K562 (cell line): ENCODE results near the gene ELL3. TPM values are rescaled to one million over a fixed set of nuclear protein-coding genes. Genes with fewer than 3 reads are reported as not detected.

Experiments
- ATAC-seq: fragments of 200-7000 bp; cut with Tn5 transposase; 3 replicates; pipeline ENCODE4 v1.9.1; 2020; ENCODE audit warnings: moderate library complexity
- BruUV-seq: library from RNA; stranded (reverse); fragments of 400-500 nt; replicated peaks from 2 replicates; lab custom pipeline; 2021; lab: Mats Ljungman, UMichigan
- CTCF ChIA-PET: fragments of 300-600 bp; formaldehyde crosslinking; extraction: SDS; loops from one replicate; lab custom pipeline; 2021; ENCODE audit warnings: low intra/inter-chr PET ratio; lab: Yijun Ruan, JAX
- POLR2A ChIA-PET: fragments of 300-600, 350-650 bp; sonication (Branson Sonifier 250); formaldehyde crosslinking; extraction: SDS; loops from one replicate; lab custom pipeline; 2021; ENCODE audit warnings: antibody characterized with exemption, inconsistent platforms; lab: Yijun Ruan, JAX
- DNase-seq, 4 experiments: peaks; one replicate each; pipeline versions ENCODE4 v3.0.0 to v3.0.0-alpha.2; 2011 to 2018; ENCODE audit warnings: low spot score in 3 of 4, mixed read lengths in 3 of 4; ENCODE audit errors: extremely low read depth in 1 of 4
- FAIRE-seq: peaks from 2 replicates; lab custom pipeline; 2011; peaks lifted over from hg19 to GRCh38; lab: Jason Lieb, UNC
- H2AFZ ChIP-seq: 2 replicates; pipeline ENCODE4 v1.6.0; 2011; ENCODE audit warnings: low read depth, low read length, control low read depth, inconsistent platforms
- H3K27ac ChIP-seq: fragments of 200-600 bp; 3 replicates; pipeline ENCODE4 v1.8.0; 2011; ENCODE audit warnings: low read depth, mild to moderate bottlenecking, control low read depth, inconsistent platforms, low read length, moderate library complexity, mixed read lengths; ENCODE audit errors: extremely low read depth
- H3K27me3 ChIP-seq, 2 experiments: fragments of 300-600 bp in 1 of 2; 2 replicates in 1 of 2; 3 replicates in 1 of 2; pipeline versions ENCODE4 v1.6.0 to v1.8.0; 2011; ENCODE audit warnings: inconsistent platforms in 2 of 2, low read length in 2 of 2, mild to moderate bottlenecking in 1 of 2, mixed read lengths in 1 of 2, moderate library complexity in 1 of 2; ENCODE audit not compliant: control insufficient read depth in 2 of 2, insufficient read depth in 2 of 2
- H3K36me3 ChIP-seq: fragments of 300-600 bp; 3 replicates; pipeline ENCODE4 v1.8.0; 2011; ENCODE audit warnings: mild to moderate bottlenecking, low read length, inconsistent platforms; ENCODE audit not compliant: control insufficient read depth, insufficient read depth
- H3K4me1 ChIP-seq, 2 experiments: fragments of 200-600 bp in 1 of 2; replicated peaks in 1 of 2; 2 replicates in 1 of 2; 3 replicates in 1 of 2; pipeline versions ENCODE4 v1.5.1 to v1.8.0; 2011; ENCODE audit warnings: inconsistent platforms in 2 of 2, low read length in 2 of 2, mild to moderate bottlenecking in 1 of 2, mixed read lengths in 1 of 2, moderate library complexity in 1 of 2; ENCODE audit not compliant: control insufficient read depth in 2 of 2, insufficient read depth in 2 of 2
- H3K4me2 ChIP-seq: 2 replicates; pipeline ENCODE4 v1.6.1; 2011; ENCODE audit warnings: low read length, control low read depth, inconsistent platforms, mixed read lengths; ENCODE audit not compliant: insufficient read depth
- H3K4me3 ChIP-seq: fragments of 200-600 bp; sonication (generic), shearing (Covaris generic); 2 replicates; pipeline ENCODE4 v1.5.1; 2016; ENCODE audit warnings: control low read depth, inconsistent platforms
- H3K79me2 ChIP-seq: fragments of 200-600 bp; 3 replicates; pipeline ENCODE4 v1.8.0; 2011; ENCODE audit warnings: low read length, inconsistent platforms; ENCODE audit not compliant: control insufficient read depth, insufficient read depth
- H3K9ac ChIP-seq, 2 experiments: 2 replicates each; pipeline versions ENCODE4 v1.6.0 to v1.6.1; 2011; ENCODE audit warnings: low read depth in 2 of 2, low read length in 2 of 2, control low read depth in 1 of 2, inconsistent platforms in 1 of 2, mild to moderate bottlenecking in 1 of 2, mixed read lengths in 1 of 2; ENCODE audit not compliant: insufficient read depth in 1 of 2
- H3K9me1 ChIP-seq: one replicate; pipeline ENCODE4 v1.6.0; 2011; ENCODE audit warnings: inconsistent platforms, mild to moderate bottlenecking, low read length, moderate library complexity; ENCODE audit not compliant: control insufficient read depth, insufficient read depth
- H3K9me3 ChIP-seq: replicated peaks from 2 replicates; pipeline ENCODE4 v1.5.1; 2011; ENCODE audit warnings: low read depth, low read length, inconsistent platforms; ENCODE audit not compliant: control insufficient read depth, insufficient read depth
- H4K20me1 ChIP-seq: replicated peaks from 2 replicates; pipeline ENCODE4 v1.6.1; 2011; ENCODE audit warnings: low read length, inconsistent platforms, mixed read lengths; ENCODE audit not compliant: control insufficient read depth, insufficient read depth
- BCL6 ChIP-seq: fragments of 250-450 bp; sonication (Bioruptor Pico); IDR thresholded peaks from 2 replicates; pipeline ENCODE4 v1.4.0; 2020
- CHD1 ChIP-seq: fragments of 200-600 bp; sonication (generic); IDR thresholded peaks from one replicate; pipeline ENCODE4 v1.6.1; 2012; ENCODE audit warnings: mild to moderate bottlenecking, moderate library complexity, low read length, inconsistent platforms
- DACH1 ChIP-seq: fragments of 450-650 bp; IDR thresholded peaks from 2 replicates; pipeline ENCODE4 v1.6.1; 2018; ENCODE audit not compliant: partially characterized antibody
- DPF2 ChIP-seq: fragments of 450-650 bp; IDR thresholded peaks from 2 replicates; pipeline ENCODE4 v1.6.1; 2016
- E2F8 ChIP-seq: fragments of 450-650 bp; IDR thresholded peaks from 2 replicates; pipeline ENCODE4 v1.7.1; 2018; ENCODE audit warnings: mild to moderate bottlenecking, low read depth; ENCODE audit not compliant: partially characterized antibody
- EP400 ChIP-seq: fragments of 450-650 bp; IDR thresholded peaks from 2 replicates; pipeline ENCODE4 v1.6.1; 2017; ENCODE audit warnings: antibody characterized with exemption, mild to moderate bottlenecking, moderate library complexity
- ILK ChIP-seq: fragments of 450-650 bp; IDR thresholded peaks from 2 replicates; pipeline ENCODE4 v1.6.1; 2016; ENCODE audit warnings: missing genetic modification characterization, low read depth, mild to moderate bottlenecking, missing compliant biosample characterization, moderate library complexity, borderline replicate concordance
- NFYB ChIP-seq: IDR thresholded peaks from 2 replicates; pipeline ENCODE4 v1.6.1; 2011; ENCODE audit warnings: mild to moderate bottlenecking, moderate library complexity; ENCODE audit not compliant: insufficient read length; ENCODE audit errors: extremely low read depth
- PHF8 ChIP-seq: fragments of 200-600 bp; sonication (generic); IDR thresholded peaks from 2 replicates; pipeline ENCODE4 v1.6.1; 2012; ENCODE audit warnings: mixed run types, mild to moderate bottlenecking, inconsistent platforms, low read length, moderate library complexity, borderline replicate concordance
- POLR2H ChIP-seq: IDR thresholded peaks from 2 replicates; pipeline ENCODE4 v1.6.1; 2016; ENCODE audit warnings: missing genetic modification characterization, low read depth, mild to moderate bottlenecking, control low read depth, missing compliant biosample characterization, moderate library complexity
- RNF2 ChIP-seq: sonication (generic); IDR thresholded peaks from 2 replicates; pipeline ENCODE4 v1.6.1; 2016
- SAFB2 ChIP-seq: fragments of 200-400 bp; formaldehyde crosslinking; IDR thresholded peaks from 2 replicates; pipeline ENCODE4 v1.6.1; 2018; ENCODE audit warnings: borderline replicate concordance, low read length, low read depth, moderate library complexity; ENCODE audit not compliant: severe bottlenecking
- SREBF1 ChIP-seq: fragments of 150-350 bp; IDR thresholded peaks from 2 replicates; pipeline ENCODE4 v1.6.1; 2014; ENCODE audit warnings: antibody characterized with exemption, low read depth, low read length, borderline replicate concordance
- TBP ChIP-seq: optimal IDR thresholded peaks from 2 replicates; pipeline ENCODE3; 2011; ENCODE audit warnings: low read depth, low read length, improper control_type of control experiment
- THRA ChIP-seq: fragments of 450-650 bp; IDR thresholded peaks from 2 replicates; pipeline ENCODE4 v1.6.1; 2017; ENCODE audit warnings: mild to moderate bottlenecking, moderate library complexity
- XRCC3 ChIP-seq: fragments of 450-650 bp; IDR thresholded peaks from 2 replicates; pipeline ENCODE4 v1.6.1; 2017; ENCODE audit warnings: mild to moderate bottlenecking, moderate library complexity
- ZNF445 ChIP-seq: fragments of 250-450 bp; sonication (Bioruptor Pico); IDR thresholded peaks from 2 replicates; pipeline ENCODE4 v1.4.0; 2020; ENCODE audit warnings: low read depth, mild to moderate bottlenecking, moderate library complexity
- WGBS: fragments of 100-300 bp; shearing (Covaris generic); methylation state at CpG from one replicate; pipeline ENCODE4 v1.1.6; 2016; ENCODE audit warnings: low coverage, mixed read lengths; ENCODE audit not compliant: insufficient coverage; ENCODE audit errors: missing lambda C conversion rate; 5-methylcytosine and 5-hydroxymethylcytosine counted together
- in situ Hi-C: fragments of 300-500 bp; cut with MboI; formaldehyde crosslinking; loops from 4 replicates; pipeline ENCODE4 v1.15.0; 2018; ENCODE audit warnings: inconsistent platforms, mixed read lengths
- intact Hi-C: fragments of 100-400 bp; cut with micrococcal nuclease; formaldehyde crosslinking; loops from 2 replicates; pipeline ENCODE4 v1.14.2; 2022
- polyA plus RNA-seq, 8 experiments: library from polyadenylated mRNA; depleted of rRNA in 4 of 8; stranded (reverse) in 5 of 8; unstranded in 3 of 8; fragments of >200 nt; fragmentation: Nextera tagmentation in 2 of 8; fragmentation: Illumina TruSeq in 1 of 8; extraction: Ambion mirVana in 2 of 8; extraction: Trizol in 1 of 8; gene quantifications; 2 replicates each; pipeline versions ENCODE4 v1.2.1 to v1.2.3, GENCODE V29; 2011 to 2014; ENCODE audit warnings: inconsistent platforms in 1 of 8, missing spikeins in 1 of 8
- total RNA-seq, 7 experiments: library from RNA; depleted of rRNA in 6 of 7; stranded (reverse); fragments of >200 nt in 6 of 7; fragmentation: Illumina TruSeq in 2 of 7; extraction: Trizol in 2 of 7; gene quantifications; 2 replicates each; pipeline versions ENCODE4 v1.2.1 to v1.2.3, GENCODE V29; 2011 to 2021; ENCODE audit warnings: low replicate concordance in 1 of 7

The ELL3 gene
- total and polyA plus RNA-seq, 9 of the 15 experiments (the other 6 are each of a cell fraction or from before 2014, with no cell fraction given) = 0.80 to 5.2 (median 2.6) TPM

- Histone ChIP-seq H3K4me3 (peak within 1 kb of the TSS; percentile 95), H3K27ac (peak within 1 kb of the TSS; percentile 99), H3K9me1 (peaks cover 17% of the 10 kb centered on the region), H3K4me1 (peaks cover 26 to 35% of the 10 kb centered on the region in 2 experiments), H3K36me3 (peaks cover 43% of the 10 kb centered on the region), H3K4me2 (peak within 1 kb of the TSS; percentile 96), H3K79me2 (peaks cover 36% of the 10 kb centered on the region), H3K9ac (peak within 1 kb of the TSS; percentile 100), H2AFZ (peak within 1 kb of the TSS; percentile 100), H4K20me1 (peaks cover 17% of the 10 kb centered on the region; the same call in 1 of the 2 replicates), H3K9me3 (no peaks in the 10 kb centered on the region), H3K27me3 (no peaks in the 10 kb centered on the region)
- DNase-seq (peak; percentile 98 to 100 (median 98)), FAIRE-seq (peak; percentile 98), ATAC-seq (peak; percentile 95)
- BruUV-seq = TSS peak; percentile 49
- POLR2A ChIA-PET = interaction anchor here (0.8 to 6.1 kb wide), 6 partner anchors 9 to 44 kb away, joined by 3 to 29 read pairs (median 10); partner anchors contain the start of genes ELL3, HYPK, MFAP1 and SERINC4
- under 1% methylated on average over 53 of the region's 66 CpGs for WGBS
- intact Hi-C loops (no loop called here), in situ Hi-C loops (no loop called here)
- CTCF ChIA-PET = no interaction called here
- TF ChIP-seq TBP = peak; percentile 81
- no peak for TF ChIP-seq SAFB2
- TF ChIP-seq POLR2H (tag) = peak; percentile 79
- TF ChIP-seq PHF8 = peak; percentile 89; the same call in 1 of the 2 replicates
- TF ChIP-seq DPF2 = no peak
- peak; percentile 96 for TF ChIP-seq EP400
- peak; percentile 80; the same call in 1 of the 2 replicates for TF ChIP-seq RNF2
- TF ChIP-seq SREBF1 = no peak
- TF ChIP-seq NFYB = peak; percentile 75
- no peak for TF ChIP-seq ZNF445 (CRISPR knock-in tag)
- TF ChIP-seq THRA = no peak
- TF ChIP-seq XRCC3 = no peak
- peak; percentile 62 for TF ChIP-seq DACH1
- no peak for TF ChIP-seq ILK
- peak; percentile 77 for TF ChIP-seq CHD1
- peak; percentile 20 for TF ChIP-seq E2F8
- no peak for TF ChIP-seq BCL6 (CRISPR knock-in tag)
Measured at GRCh38 chr15:43791993-43792760, 15.4 kb upstream of the ELL3 start, which contains the start of gene SERF2. SERF2 (plus strand) TSS chr15:43792320; CDS start chr15:43792377, 57 bp downstream.
